Measurements from ENCODE around the gene TRPV6. TPM values are rescaled to one million over a fixed set of nuclear protein-coding genes. Genes with fewer than 3 reads are reported as not detected.

TRPV6 gene
- total and polyA plus RNA-seq, 2 of the 4 experiments (the other 2 are of a cell fraction), result 0.03 TPM; not detected in 1

DNA sequence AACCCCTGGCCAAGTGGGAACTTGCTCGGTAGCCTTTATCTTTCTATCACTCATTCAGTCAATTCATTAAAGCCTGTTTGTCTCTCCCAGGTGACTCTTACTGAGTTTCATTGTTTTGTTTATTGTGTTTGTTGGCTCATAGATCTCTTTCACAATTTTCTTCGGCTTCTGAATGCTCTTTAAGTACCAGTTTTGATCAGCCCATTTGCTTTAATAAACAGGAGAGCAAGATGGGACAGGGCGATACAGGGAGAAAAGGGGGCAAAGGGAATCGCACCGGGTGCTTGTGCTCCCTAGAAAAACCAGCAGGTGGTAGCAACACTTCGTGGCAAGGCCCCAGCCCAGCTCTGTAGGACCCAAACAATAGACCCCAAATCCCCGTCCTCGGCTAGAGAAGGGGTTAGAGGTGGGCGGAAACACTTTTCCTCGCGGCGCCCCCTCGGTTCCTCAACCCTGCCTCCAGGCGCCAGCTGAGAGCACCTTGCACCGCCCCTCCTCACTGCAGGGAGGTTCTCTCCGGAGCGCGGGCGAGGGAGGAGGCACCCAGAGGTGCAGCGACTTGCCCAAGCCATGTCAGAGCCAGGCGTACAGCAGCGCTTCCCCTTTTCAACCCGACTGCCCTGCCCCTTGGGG lies 31.7 kb downstream of the TRPV6 start:
- ChIA-PET POLR2A (ENCODE audit: unreplicated experiment) (no interaction called here), CTCF (no interaction called here)
- TF ChIP-seq SMC3 (IDR thresholded peaks at IDR 0.05; ENCODE audit: low read depth, low read length) (peak; percentile 35; the same call in 1 of the 2 replicates), RCOR1 (IDR thresholded peaks at IDR 0.05; ENCODE audit: insufficient replicate concordance, low read length) (no peak), MAZ (IDR thresholded peaks at IDR 0.05; ENCODE audit: borderline replicate concordance, low read depth, low read length) (no peak), RAD21 (IDR thresholded peaks at IDR 0.05; ENCODE audit: low read length) (peak; percentile 58)
- TF ChIP-seq, protein P1, sequence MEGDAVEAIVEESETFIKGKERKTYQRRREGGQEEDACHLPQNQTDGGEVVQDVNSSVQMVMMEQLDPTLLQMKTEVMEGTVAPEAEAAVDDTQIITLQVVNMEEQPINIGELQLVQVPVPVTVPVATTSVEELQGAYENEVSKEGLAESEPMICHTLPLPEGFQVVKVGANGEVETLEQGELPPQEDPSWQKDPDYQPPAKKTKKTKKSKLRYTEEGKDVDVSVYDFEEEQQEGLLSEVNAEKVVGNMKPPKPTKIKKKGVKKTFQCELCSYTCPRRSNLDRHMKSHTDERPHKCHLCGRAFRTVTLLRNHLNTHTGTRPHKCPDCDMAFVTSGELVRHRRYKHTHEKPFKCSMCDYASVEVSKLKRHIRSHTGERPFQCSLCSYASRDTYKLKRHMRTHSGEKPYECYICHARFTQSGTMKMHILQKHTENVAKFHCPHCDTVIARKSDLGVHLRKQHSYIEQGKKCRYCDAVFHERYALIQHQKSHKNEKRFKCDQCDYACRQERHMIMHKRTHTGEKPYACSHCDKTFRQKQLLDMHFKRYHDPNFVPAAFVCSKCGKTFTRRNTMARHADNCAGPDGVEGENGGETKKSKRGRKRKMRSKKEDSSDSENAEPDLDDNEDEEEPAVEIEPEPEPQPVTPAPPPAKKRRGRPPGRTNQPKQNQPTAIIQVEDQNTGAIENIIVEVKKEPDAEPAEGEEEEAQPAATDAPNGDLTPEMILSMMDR (conservative IDR thresholded peaks at IDR 0.05; ENCODE audit: low read depth, low read length), result peak; percentile 60
- Histone ChIP-seq H2BK15ac (ENCODE audit: low read depth, low read length) (no peak overlapping the region), H3K4me2 (ENCODE audit: low read depth, low read length) (peak overlapping the region; percentile 84), H3K56ac (ENCODE audit: extremely low read depth, insufficient read depth, low read length) (no peak overlapping the region), H4K5ac (ENCODE audit: low read depth, low read length) (no peak overlapping the region), H4K20me1 (ENCODE audit: insufficient read depth, low read length) (no peaks in the 10 kb centered on the region), H3K18ac (ENCODE audit: low read depth, low read length) (no peak overlapping the region), H3K4me1 (ENCODE audit: control insufficient read depth, insufficient read depth, low read length) (no peaks in the 10 kb centered on the region), H3K9me1 (ENCODE audit: insufficient read depth, low read length) (no peaks in the 10 kb centered on the region), H2AK5ac (ENCODE audit: low read depth, low read length) (no peak overlapping the region), H3K9ac (ENCODE audit: low read depth, low read length) (no peak overlapping the region; the same call in 1 of the 2 replicates), H4K91ac (ENCODE audit: insufficient read depth, low read depth, low read length) (no peak overlapping the region), H2BK120ac (ENCODE audit: low read depth, low read length) (no peak overlapping the region), H2AK9ac (replicated peaks; ENCODE audit: low read depth, low read length, poor library complexity) (peak overlapping the region; percentile 42), H3K4me3 (ENCODE audit: insufficient read depth, low read depth, low read length) (peak overlapping the region; percentile 50), H3K23ac (ENCODE audit: low read depth, low read length) (no peak overlapping the region), H4K8ac (ENCODE audit: low read depth in 2 of 2, low read length in 2 of 2) (no peak overlapping the region), H3K27ac (ENCODE audit: insufficient read depth, low read length) (no peak overlapping the region), H3K14ac (replicated peaks; ENCODE audit: low read depth, low read length) (no peak overlapping the region), H2BK20ac (ENCODE audit: low read depth, low read length) (no peak overlapping the region), H2BK5ac (ENCODE audit: low read depth, low read length, poor library complexity, severe bottlenecking) (no peak overlapping the region), H3K4ac (ENCODE audit: low read depth, low read length) (no peak overlapping the region), H3K9me3 (ENCODE audit: control insufficient read depth, insufficient read depth, low read length) (no peaks in the 10 kb centered on the region), H2AFZ (replicated peaks; ENCODE audit: low read length, poor library complexity) (peak overlapping the region; percentile 94), H3K27me3 (ENCODE audit: control insufficient read depth, insufficient read depth, low read length) (peaks cover 11% of the 10 kb centered on the region), H3K79me1 (ENCODE audit: low read depth in 1 of 2, low read length in 2 of 2) (no peaks in the 10 kb centered on the region), H3K36me3 (ENCODE audit: control insufficient read depth, insufficient read depth, low read length) (no peaks in the 10 kb centered on the region)
- no CpG with 5 or more reads among the region's 23 CpGs for WGBS, 2 experiments (ENCODE audit: extremely low coverage in 2 of 2, insufficient read length in 1 of 2)
- intact Hi-C loops (cut with micrococcal nuclease), result loop anchor here (1.0 kb wide), 2 partner anchors 149 to 361 kb away; no protein-coding TSS in a partner anchor
- DNase-seq (peak; percentile 39), ATAC-seq (ENCODE audit: low read depth) (peak; percentile 68)
- in situ Hi-C loops (cut with MboI; ENCODE audit: low sequenced_read_pairs), result loop anchor here (10.0 kb wide), 1 partner anchor 361 kb away; no protein-coding TSS in a partner anchor
- dilution Hi-C loops (cut with HindIII; ENCODE audit: low sequenced_read_pairs, unreplicated experiment), result no loop called here
- no TSS peak for BruUV-seq (replicated peaks)
